ENCODE results near the gene CYFIP1.
A peak's percentile ranks its signal among the peaks of the same experiment; 100 is the strongest.

The CYFIP1 gene

GRCh38 chr15:22891426-22892210, 88.5 kb downstream of the CYFIP1 start:
- TF ChIP-seq CTCF (IDR thresholded peaks at IDR 0.05), result no peak

GRCh38 chr15:22890296-22890695, 89.9 kb downstream of the CYFIP1 start:
- Histone ChIP-seq H3K27ac (no peak overlapping the region), H3K4me3 (no peak overlapping the region)
- TF ChIP-seq CTCF (IDR thresholded peaks at IDR 0.05), result no peak
- no peak for DNase-seq (ENCODE audit: low spot score)

More at GRCh38 chr15:22891426-22892210, 88.5 kb downstream of the CYFIP1 start:
- no peak for DNase-seq (ENCODE audit: low spot score)
- Histone ChIP-seq H3K27ac (no peak overlapping the region), H3K4me3 (no peak overlapping the region)

- no peak for DNase-seq (ENCODE audit: low spot score)
- no peak for TF ChIP-seq CTCF (IDR thresholded peaks at IDR 0.05)
- no peak overlapping the region for H3K4me3 ChIP-seq
Measured at GRCh38 chr15:22889146-22889818, 90.9 kb downstream of the CYFIP1 start.

GRCh38 chr15:22888120-22888859, 91.9 kb downstream of the CYFIP1 start:
- peak overlapping the region in 1 of 2 donors; percentile 13 for H3K27ac ChIP-seq
- TF ChIP-seq CTCF (IDR thresholded peaks at IDR 0.05), result no peak
- DNase-seq (ENCODE audit: low spot score), result no peak
- no peak overlapping the region for H3K4me3 ChIP-seq

More at GRCh38 chr15:22889146-22889818, 90.9 kb downstream of the CYFIP1 start:
- no peak overlapping the region for H3K27ac ChIP-seq

- peak overlapping the region in 1 of 2 donors; percentile 13 for H3K27ac ChIP-seq
- no peak for DNase-seq (ENCODE audit: low spot score)
- TF ChIP-seq CTCF (IDR thresholded peaks at IDR 0.05), result no peak
Measured at GRCh38 chr15:22887157-22887951, 92.8 kb downstream of the CYFIP1 start.

GRCh38 chr15:22885120-22885519, 95.0 kb downstream of the CYFIP1 start:
- TF ChIP-seq CTCF (IDR thresholded peaks at IDR 0.05), result no peak
- Histone ChIP-seq H3K4me3 (no peak overlapping the region), H3K27ac (no peak overlapping the region)
- no peak for DNase-seq (ENCODE audit: low spot score)

More at GRCh38 chr15:22887157-22887951, 92.8 kb downstream of the CYFIP1 start:
- no peak overlapping the region for H3K4me3 ChIP-seq

Data from coronary artery (tissue), 2 donors.